KMS-11 (cell line): Measurements from ENCODE around the gene ARMCX1.
"Not testable (repeated sequence)": the region's sequence is repeated elsewhere in the genome, so short reads cannot be mapped to it uniquely, and the experiment has no call there.

Experiments
- H2AFZ ChIP-seq: fragments of 200-600 bp; sonication (generic); 2 replicates; pipeline ENCODE4 v1.6.1; 2016; ENCODE audit warnings: antibody characterized with exemption, mixed run types, low read depth
- H3K27ac ChIP-seq: fragments of 200-600 bp; sonication (generic); 2 replicates; pipeline ENCODE4 v1.6.1; 2016; ENCODE audit warnings: mild to moderate bottlenecking, mixed run types
- H3K27me3 ChIP-seq: fragments of 200-600 bp; sonication (generic); 2 replicates; pipeline ENCODE4 v1.6.1; 2017; ENCODE audit warnings: mild to moderate bottlenecking, low read depth, mixed run types, moderate library complexity; ENCODE audit not compliant: insufficient read depth
- H3K36me3 ChIP-seq: fragments of 200-600 bp; sonication (generic); 2 replicates; pipeline ENCODE4 v1.6.1; 2017; ENCODE audit warnings: mild to moderate bottlenecking, mixed run types; ENCODE audit not compliant: insufficient read depth
- H3K4me1 ChIP-seq: fragments of 200-600 bp; sonication (generic); 2 replicates; pipeline ENCODE4 v1.6.1; 2016; ENCODE audit warnings: mild to moderate bottlenecking, low read depth, mixed run types; ENCODE audit not compliant: poor library complexity, severe bottlenecking
- H3K4me2 ChIP-seq: fragments of 200-600 bp; sonication (generic); 2 replicates; pipeline ENCODE4 v1.7.0; 2016; ENCODE audit warnings: mild to moderate bottlenecking, mixed run types
- H3K4me3 ChIP-seq: fragments of 200-600 bp; sonication (generic); IDR thresholded peaks from 2 replicates; pipeline ENCODE4 v1.6.1; 2017; ENCODE audit warnings: low read depth, low read length, mixed read lengths; ENCODE audit not compliant: insufficient read depth
- H3K79me2 ChIP-seq: fragments of 200-600 bp; sonication (generic); 2 replicates; pipeline ENCODE4 v1.6.1; 2016; ENCODE audit warnings: low read depth, mixed run types; ENCODE audit not compliant: insufficient read depth
- H3K9ac ChIP-seq: fragments of 200-600 bp; sonication (generic); 2 replicates; pipeline ENCODE4 v1.6.1; 2016; ENCODE audit warnings: mild to moderate bottlenecking, mixed run types
- H4K20me1 ChIP-seq: fragments of 200-600 bp; sonication (generic); 2 replicates; pipeline ENCODE4 v1.6.1; 2016; ENCODE audit warnings: mild to moderate bottlenecking, mixed run types; ENCODE audit not compliant: insufficient read depth
- CTCF ChIP-seq: fragments of 200-600 bp; sonication (generic); conservative IDR thresholded peaks from 2 replicates; pipeline ENCODE4 v1.6.1; 2017; ENCODE audit warnings: low read depth, mild to moderate bottlenecking, antibody characterized with exemption, low read length, moderate library complexity, mixed read lengths

Gene ARMCX1

GRCh38 chrX:101550362-101550750 lies at the start of gene ARMCX1:
Gene ARMCX1, plus strand, starts transcription at chrX:101550547. Its CDS starts 2,384 bp downstream, at chrX:101552931.
- no peak within 1 kb of the TSS for H3K27ac ChIP-seq
- no peaks in the 10 kb centered on the region for H4K20me1 ChIP-seq
- H3K27me3 ChIP-seq = no peaks in the 10 kb centered on the region
- no peak within 1 kb of the TSS for H3K4me2 ChIP-seq
- no peaks in the 10 kb centered on the region for H3K36me3 ChIP-seq
- H3K4me1 ChIP-seq = no peaks in the 10 kb centered on the region
- H2AFZ ChIP-seq = no peak within 1 kb of the TSS
- no peak within 1 kb of the TSS for H3K4me3 ChIP-seq
- no peaks in the 10 kb centered on the region for H3K79me2 ChIP-seq
- H3K9ac ChIP-seq = no peak within 1 kb of the TSS
- TF ChIP-seq CTCF = no peak

- not testable (repeated sequence) for H3K36me3 ChIP-seq, H3K4me2 ChIP-seq, H3K4me3 ChIP-seq, H4K20me1 ChIP-seq, H3K79me2 ChIP-seq, H3K27me3 ChIP-seq, H2AFZ ChIP-seq, H3K27ac ChIP-seq, H3K4me1 ChIP-seq, H3K9ac ChIP-seq
Observed at GRCh38 chrX:101502929-101503328, 47.4 kb upstream of the ARMCX1 start.

DNA sequence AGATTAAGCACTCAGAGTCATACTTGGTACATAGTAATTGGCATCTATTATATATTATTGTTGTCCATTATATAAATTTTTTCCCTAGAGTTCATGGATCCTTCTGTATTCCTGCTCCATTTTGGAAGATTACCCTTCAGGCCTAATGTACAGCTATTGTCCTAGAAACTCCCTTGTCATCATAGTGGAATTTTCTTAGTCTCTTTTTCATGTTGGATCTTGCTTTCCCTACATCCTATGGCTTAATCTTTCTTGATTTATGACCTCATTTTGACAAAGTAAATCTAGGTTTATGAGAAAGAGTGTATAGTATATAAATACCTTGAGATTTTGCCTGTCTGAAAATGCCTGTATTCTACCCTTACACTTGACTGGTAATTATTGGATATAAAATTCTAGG lies 43.0 kb upstream of the ARMCX1 start:
- no peaks in the 10 kb centered on the region for H4K20me1 ChIP-seq
- no peak overlapping the region for H3K4me3 ChIP-seq
- no peaks in the 10 kb centered on the region for H3K79me2 ChIP-seq
- H3K27ac ChIP-seq = no peak overlapping the region
- H3K4me1 ChIP-seq = no peaks in the 10 kb centered on the region
- H3K36me3 ChIP-seq = no peaks in the 10 kb centered on the region
- no peak overlapping the region for H2AFZ ChIP-seq
- H3K27me3 ChIP-seq = no peaks in the 10 kb centered on the region
- no peak overlapping the region for H3K9ac ChIP-seq
- no peak overlapping the region for H3K4me2 ChIP-seq
- no peak for TF ChIP-seq CTCF

DNA sequence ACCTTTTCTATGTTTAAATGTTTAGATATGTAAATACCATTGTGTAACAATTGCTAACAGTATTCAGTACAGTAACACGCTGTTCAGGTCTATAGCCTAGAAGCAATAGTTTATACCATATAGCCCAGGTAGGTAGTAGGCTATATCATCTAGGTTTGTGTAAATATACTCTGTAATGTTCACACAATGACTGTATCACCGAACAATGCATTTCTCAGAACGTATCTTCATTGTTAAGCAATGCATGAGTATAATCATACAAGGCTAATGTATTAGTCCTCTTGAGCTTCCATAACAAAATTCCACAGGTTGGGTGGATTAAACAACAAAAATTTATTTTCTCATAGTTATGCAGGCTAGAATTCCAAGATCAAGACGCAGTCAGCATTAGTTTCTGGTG lies 42.4 kb upstream of the ARMCX1 start:
- Histone ChIP-seq H3K4me3 (no peak overlapping the region), H3K27me3 (no peaks in the 10 kb centered on the region), H2AFZ (no peak overlapping the region), H3K4me1 (no peaks in the 10 kb centered on the region), H3K9ac (no peak overlapping the region), H3K79me2 (no peaks in the 10 kb centered on the region), H3K36me3 (no peaks in the 10 kb centered on the region), H4K20me1 (no peaks in the 10 kb centered on the region), H3K27ac (no peak overlapping the region), H3K4me2 (no peak overlapping the region)
- no peak for TF ChIP-seq CTCF

- Histone ChIP-seq H3K36me3 (no peaks in the 10 kb centered on the region), H3K4me2 (no peak overlapping the region), H3K27ac (no peak overlapping the region), H3K4me3 (no peak overlapping the region), H3K27me3 (no peaks in the 10 kb centered on the region), H3K9ac (no peak overlapping the region), H2AFZ (no peak overlapping the region), H3K4me1 (no peaks in the 10 kb centered on the region), H4K20me1 (no peaks in the 10 kb centered on the region), H3K79me2 (no peaks in the 10 kb centered on the region)
- TF ChIP-seq CTCF = no peak
Observed at GRCh38 chrX:101530944-101531343, 19.4 kb upstream of the ARMCX1 start.
